GM10248 (cell line): ENCODE results near the gene ANKRD13B.

ENCODE experiments used
- CTCF ChIA-PET: fragments of 300-600 bp; sonication (Branson Sonifier 250); formaldehyde crosslinking; extraction: SDS; loops from one replicate; lab custom pipeline; 2021; ENCODE audit warnings: antibody characterized with exemption; lab: Yijun Ruan, JAX
- POLR2A ChIA-PET: fragments of 350-650 bp; sonication (Branson Sonifier 250); formaldehyde crosslinking; extraction: SDS; loops from one replicate; lab custom pipeline; 2020; ENCODE audit warnings: antibody characterized with exemption; lab: Yijun Ruan, JAX
- DNase-seq: peaks from one replicate; pipeline ENCODE4 v3.0.0; 2012; ENCODE audit errors: extremely low spot score
- TF ChIP-seq, protein P1 (sequence below): IDR thresholded peaks from 2 replicates; pipeline ENCODE4 v1.5.1; 2012; ENCODE audit warnings: mild to moderate bottlenecking, low read depth; ENCODE audit errors: extremely low read depth, missing control alignments, control extremely low read depth

ANKRD13B gene

GRCh38 chr17:29588562-29589411 is 4.1 kb upstream of the ANKRD13B start:
- TF ChIP-seq, protein P1, sequence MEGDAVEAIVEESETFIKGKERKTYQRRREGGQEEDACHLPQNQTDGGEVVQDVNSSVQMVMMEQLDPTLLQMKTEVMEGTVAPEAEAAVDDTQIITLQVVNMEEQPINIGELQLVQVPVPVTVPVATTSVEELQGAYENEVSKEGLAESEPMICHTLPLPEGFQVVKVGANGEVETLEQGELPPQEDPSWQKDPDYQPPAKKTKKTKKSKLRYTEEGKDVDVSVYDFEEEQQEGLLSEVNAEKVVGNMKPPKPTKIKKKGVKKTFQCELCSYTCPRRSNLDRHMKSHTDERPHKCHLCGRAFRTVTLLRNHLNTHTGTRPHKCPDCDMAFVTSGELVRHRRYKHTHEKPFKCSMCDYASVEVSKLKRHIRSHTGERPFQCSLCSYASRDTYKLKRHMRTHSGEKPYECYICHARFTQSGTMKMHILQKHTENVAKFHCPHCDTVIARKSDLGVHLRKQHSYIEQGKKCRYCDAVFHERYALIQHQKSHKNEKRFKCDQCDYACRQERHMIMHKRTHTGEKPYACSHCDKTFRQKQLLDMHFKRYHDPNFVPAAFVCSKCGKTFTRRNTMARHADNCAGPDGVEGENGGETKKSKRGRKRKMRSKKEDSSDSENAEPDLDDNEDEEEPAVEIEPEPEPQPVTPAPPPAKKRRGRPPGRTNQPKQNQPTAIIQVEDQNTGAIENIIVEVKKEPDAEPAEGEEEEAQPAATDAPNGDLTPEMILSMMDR = no peak
- CTCF ChIA-PET = interaction anchor here (1.0 to 5.3 kb wide), 11 partner anchors 9 to 440 kb away, joined by 3 to 61 read pairs (median 5); no protein-coding TSS in a partner anchor
- peak; percentile 37 for DNase-seq
- POLR2A ChIA-PET = interaction anchor here (1.5 kb wide), 1 partner anchor 28 kb away, joined by 5 read pairs; no protein-coding TSS in a partner anchor

GRCh38 chr17:29589524-29590410 is 3.2 kb upstream of the ANKRD13B start, which contains the start of gene GIT1:
Gene GIT1, minus strand, starts transcription at chr17:29589648. Its CDS starts 270 bp downstream, at chr17:29589378.
- POLR2A ChIA-PET = interaction anchor here (1.5 kb wide), 1 partner anchor 27 kb away, joined by 5 read pairs; no protein-coding TSS in a partner anchor
- CTCF ChIA-PET = interaction anchor here (2.0 to 5.3 kb wide), 6 partner anchors 16 to 220 kb away, joined by 23 to 80 read pairs (median 38); no protein-coding TSS in a partner anchor
- DNase-seq = peak; percentile 95
- TF ChIP-seq, protein P1 = no peak

DNA sequence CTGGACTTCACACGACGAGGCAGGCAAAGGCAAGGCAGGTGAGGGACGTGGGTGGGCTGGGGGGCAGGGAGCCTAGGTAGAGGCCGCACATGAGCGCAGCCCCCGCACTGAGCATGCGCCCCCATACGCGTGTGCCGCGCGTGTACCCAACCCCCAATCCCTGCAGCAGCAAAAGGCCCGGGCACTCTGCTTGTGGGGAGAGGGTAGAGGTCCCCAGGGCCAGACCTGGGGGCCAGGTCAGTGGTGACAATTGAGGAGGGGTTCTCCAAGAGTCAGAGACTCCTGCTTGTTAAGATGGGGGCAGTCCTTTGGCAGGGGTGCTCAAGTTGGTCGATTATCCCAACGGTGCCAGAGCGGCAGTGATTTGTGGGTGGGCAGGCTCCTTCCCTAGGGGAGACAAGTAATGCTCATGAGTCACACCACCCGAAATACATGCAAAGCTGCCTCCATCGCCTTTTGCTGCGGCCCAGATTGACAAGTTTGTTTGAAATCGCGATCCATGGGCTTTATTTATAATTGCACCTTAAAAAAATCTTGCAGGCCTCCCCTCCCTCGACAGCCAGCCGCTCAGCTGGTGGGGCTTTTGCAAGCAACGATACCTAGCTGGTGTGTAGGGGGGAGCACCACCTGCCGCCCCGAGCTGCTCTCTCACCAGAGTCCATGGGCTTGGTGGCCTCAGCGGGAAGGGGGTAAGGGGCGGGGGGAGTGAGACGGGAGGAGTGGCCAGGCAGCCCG is 2.4 kb upstream of the ANKRD13B start:
- ChIA-PET POLR2A (no interaction called here), CTCF (interaction anchor here (0.8 to 5.0 kb wide), 17 partner anchors 12 to 450 kb away, joined by 3 to 144 read pairs (median 6); partner anchors contain the start of gene TP53I13)
- DNase-seq = peak; percentile 48
- TF ChIP-seq, protein P1 = no peak

GRCh38 chr17:29591146-29591736 is 1.7 kb upstream of the ANKRD13B start:
- peak; percentile 50 for DNase-seq
- POLR2A ChIA-PET = no interaction called here
- CTCF ChIA-PET = interaction anchor here (0.7 to 5.0 kb wide), 26 partner anchors 9 to 451 kb away, joined by 3 to 144 read pairs (median 5); partner anchors contain the start of genes CORO6 and TP53I13
- TF ChIP-seq, protein P1 = no peak

- ChIA-PET CTCF (interaction anchor here (0.5 to 5.0 kb wide), 31 partner anchors 8 to 626 kb away, joined by 3 to 144 read pairs (median 5); partner anchors contain the start of genes CORO6 and TP53I13), POLR2A (no interaction called here)
- DNase-seq = peak; percentile 88
- TF ChIP-seq, protein P1 = peak; percentile 99
These were observed 959 bp upstream of the ANKRD13B start for GRCh38 chr17:29591737-29592608.
